ENCODE data around the gene AUTS2.
"Not testable (repeated sequence)": the region's sequence is repeated elsewhere in the genome, so short reads cannot be mapped to it uniquely, and the experiment has no call there.

Gene AUTS2

DNA sequence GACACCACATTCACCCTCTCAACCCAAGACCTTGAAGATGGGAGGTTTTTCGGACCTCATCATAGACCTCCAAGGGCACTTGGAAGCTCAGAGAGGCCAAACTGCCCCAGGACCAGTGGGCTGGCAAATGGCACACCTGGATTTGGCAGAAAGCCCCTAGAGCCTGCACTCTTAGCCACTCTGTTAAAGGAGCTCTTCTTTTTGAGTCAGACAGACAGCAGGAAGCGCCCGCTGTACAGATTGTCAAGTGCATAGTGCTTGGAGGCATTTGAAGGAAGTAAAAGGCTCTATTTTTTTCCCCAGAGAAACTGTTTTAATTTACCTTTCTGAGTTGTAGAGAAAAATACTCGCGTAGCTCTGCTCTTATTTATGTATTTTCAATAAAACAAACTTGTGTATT is 1125.1 kb downstream of the AUTS2 start:
- no peak for DNase-seq

- DNase-seq, result no peak
Observed at GRCh38 chr7:70725448-70725847, 1127.2 kb downstream of the AUTS2 start.

GRCh38 chr7:70726294-70726693 is 1128.0 kb downstream of the AUTS2 start:
- DNase-seq, result no peak

DNA sequence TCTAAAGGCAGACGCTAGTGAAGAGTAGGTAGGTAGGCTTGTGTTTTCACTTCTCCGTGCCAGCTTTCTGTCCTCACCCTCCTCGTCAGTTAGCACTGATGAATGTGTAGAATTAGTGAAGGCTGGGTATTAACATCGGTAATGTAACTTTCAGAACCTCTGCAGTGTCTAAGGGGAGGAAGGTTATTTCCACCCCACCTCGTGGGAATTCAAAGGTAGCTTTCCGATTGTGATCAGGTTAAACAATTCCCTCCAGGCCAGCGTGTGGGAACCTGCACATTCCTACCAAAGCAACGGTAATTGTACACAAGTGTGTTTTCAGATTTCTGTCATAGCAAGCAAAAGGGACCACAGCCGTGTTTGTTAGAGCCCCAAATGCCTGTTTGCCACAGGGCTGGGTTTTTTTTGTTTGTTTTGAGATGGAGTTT is 1128.7 kb downstream of the AUTS2 start:
- no peak for DNase-seq

- no peak for DNase-seq
Observed at GRCh38 chr7:70727861-70728260, 1129.6 kb downstream of the AUTS2 start.

DNA sequence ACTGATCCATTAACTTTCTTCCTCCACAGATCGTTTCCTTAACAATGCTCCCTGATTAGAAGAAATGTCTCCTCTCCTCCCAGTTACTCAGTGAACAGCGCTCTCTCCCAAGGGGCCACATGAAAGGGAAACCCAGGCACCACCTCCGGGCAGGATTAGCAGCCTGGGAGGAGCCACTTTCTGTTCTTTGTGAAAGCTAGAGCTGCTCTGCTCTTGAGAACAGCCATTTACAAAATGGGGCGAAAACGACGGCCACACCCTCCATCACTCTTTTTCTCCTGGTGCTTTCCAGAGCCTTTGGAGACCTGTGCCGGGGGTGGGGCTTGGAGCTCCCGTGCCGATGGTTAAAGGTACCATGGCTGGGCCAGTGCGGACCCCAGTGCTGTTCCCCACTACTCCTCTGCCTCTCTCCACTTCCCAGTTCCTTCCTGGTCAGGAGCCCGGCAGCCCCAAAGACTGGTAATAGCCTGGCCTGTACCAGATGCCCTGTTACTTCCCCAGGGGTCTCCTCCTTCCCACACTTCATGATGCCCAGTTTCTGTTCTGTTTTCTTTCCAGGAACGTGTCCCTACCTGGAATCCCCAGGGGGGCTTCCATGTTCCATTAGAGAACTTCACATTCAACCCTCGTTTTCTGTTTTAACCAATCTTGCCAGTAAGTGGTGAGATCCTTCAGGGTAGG is 1130.7 kb downstream of the AUTS2 start:
- DNase-seq, result no peak

- DNase-seq, result not testable (repeated sequence)
Observed at GRCh38 chr7:70729553-70730157, 1131.4 kb downstream of the AUTS2 start.

DNA sequence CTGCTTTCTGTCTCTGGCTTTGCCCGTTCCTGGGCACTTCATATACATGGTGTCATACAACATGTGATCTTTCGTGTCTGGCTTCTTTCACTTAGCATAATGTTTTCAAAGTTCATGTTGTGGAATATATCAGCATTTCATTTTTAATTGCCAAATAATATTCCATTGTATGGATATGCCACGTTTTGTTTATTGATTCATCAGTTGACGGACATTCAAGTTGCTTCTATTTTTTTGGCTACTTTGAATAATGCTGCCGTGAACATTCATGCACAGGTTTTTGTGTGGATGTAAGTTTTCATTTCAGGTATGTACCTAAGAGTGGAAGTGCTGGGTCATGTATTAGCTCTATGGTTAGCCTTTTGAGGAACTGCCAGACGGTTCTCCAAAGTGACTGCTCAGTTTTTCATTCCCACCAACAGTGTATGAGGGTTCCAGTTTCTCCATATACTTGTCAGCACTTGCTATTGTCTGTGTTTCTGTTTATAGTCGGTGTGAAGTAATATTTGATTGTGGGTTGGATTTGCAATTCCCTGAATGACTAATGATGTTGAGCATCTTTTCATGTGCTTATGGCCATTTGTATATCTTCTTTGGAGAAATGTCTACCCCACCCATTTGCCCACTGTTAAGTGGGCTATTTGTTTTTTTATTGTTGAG is 1132.3 kb downstream of the AUTS2 start:
- DNase-seq, result no peak

- no peak for DNase-seq
Observed at GRCh38 chr7:70733090-70733489, 1134.8 kb downstream of the AUTS2 start.

GRCh38 chr7:70734411-70734810 is 1136.1 kb downstream of the AUTS2 start:
- no peak for DNase-seq

- no peak for DNase-seq
Observed at GRCh38 chr7:70735313-70735712, 1137.0 kb downstream of the AUTS2 start.

GRCh38 chr7:70736715-70737460 is 1138.6 kb downstream of the AUTS2 start:
- no peak for DNase-seq

DNA sequence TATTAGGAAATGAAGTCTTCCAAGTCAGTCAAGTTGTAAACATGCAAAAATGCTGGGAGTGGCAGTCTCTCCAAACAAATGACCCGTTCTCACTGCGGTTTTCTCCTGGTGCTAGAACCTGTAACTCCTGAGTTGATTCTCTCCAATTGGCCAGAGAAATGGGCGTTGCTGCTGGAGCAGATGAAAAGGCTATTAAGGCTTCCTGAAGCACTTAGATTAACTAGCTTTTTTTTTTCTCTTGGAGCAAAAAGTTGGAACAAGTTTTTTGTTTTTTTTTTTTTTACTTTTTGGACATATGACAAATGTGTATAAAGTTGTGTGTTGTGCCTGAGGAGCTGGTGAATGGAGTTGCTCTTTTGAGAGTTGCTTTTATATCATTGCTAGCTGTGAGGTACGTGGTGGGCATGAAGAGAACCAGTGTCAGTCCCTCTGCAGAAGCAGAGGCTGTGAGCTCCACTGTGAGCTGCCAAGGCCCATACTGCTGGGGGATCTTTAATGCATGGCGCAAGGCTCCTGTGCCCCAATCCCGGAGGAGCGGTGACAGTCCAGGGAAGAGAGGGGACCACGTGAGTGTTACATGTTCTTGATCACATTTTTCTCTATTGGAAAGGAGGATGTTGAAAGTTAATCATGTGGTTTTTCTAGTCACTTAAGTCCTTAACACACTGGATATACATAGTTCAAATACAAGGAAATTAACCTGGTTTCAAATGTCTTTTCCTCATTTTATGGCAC is 1140.0 kb downstream of the AUTS2 start:
- no peak for DNase-seq

GRCh38 chr7:70739646-70740210 is 1141.5 kb downstream of the AUTS2 start:
- DNase-seq, result no peak

DNA sequence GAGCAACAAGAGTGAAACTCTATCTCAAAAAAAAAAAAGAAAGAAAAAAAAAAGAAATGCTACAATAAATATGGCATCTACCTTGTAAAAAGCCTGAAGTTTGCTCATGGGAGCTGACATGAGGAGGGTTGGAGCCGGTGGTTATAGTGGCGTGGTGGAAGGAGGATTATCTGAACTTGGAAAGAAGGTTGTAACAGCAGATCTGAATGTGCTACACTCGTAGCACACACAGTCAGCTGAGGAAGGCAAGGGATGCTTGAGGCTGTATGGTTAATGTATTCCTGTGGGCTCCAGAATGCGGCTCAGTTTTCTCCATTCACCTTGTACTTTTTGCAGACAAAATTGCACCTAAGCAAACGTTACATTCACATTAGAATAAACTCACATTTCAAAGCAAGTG is 1143.4 kb downstream of the AUTS2 start:
- no peak for DNase-seq

DNA sequence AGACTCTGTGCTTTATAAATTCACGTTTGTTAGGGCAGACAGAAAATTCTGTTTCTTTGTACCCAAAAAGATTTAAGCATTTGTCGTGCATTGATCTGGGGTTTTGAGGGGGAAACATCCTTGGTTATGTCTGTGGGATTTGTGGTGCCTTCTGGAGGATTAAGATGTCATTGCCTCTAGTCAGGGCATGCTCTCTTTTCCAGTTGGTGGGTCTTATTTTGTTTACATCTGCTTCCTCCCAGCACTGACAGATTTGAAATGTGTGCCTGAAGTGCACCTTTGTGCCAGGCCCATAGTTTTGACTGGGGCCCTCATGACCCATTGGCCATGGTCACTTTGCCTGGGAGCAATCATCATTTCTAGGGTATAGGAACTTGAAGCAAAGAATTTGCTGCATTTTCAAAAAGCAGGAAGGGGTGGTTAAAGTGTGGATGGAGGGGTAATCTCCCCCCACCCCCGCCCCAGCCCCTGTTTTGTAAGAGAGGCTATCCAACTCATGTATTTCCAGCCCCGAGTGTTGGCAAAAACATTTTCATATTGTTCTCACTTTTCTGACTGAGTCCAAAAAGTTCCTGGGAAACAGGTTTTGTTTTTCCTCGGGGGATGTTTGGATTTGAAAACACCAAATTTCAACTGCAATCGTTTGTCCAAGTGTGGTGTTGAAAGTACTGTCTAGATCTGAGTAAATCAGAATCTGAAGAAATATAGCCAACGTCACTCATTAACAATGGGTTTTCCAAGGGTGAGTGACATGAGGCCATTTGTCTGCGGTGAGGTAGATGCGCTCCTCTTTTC is 1145.5 kb downstream of the AUTS2 start:
- DNase-seq, result no peak

- no peak for DNase-seq
Observed at GRCh38 chr7:70744492-70744891, 1146.2 kb downstream of the AUTS2 start.

GRCh38 chr7:70749831-70750230 is 1151.6 kb downstream of the AUTS2 start:
- DNase-seq, result no peak

GRCh38 chr7:70751895-70752294 is 1153.6 kb downstream of the AUTS2 start:
- DNase-seq, result no peak

- DNase-seq, result no peak
Observed at GRCh38 chr7:70752794-70753241, 1154.5 kb downstream of the AUTS2 start.

DNA sequence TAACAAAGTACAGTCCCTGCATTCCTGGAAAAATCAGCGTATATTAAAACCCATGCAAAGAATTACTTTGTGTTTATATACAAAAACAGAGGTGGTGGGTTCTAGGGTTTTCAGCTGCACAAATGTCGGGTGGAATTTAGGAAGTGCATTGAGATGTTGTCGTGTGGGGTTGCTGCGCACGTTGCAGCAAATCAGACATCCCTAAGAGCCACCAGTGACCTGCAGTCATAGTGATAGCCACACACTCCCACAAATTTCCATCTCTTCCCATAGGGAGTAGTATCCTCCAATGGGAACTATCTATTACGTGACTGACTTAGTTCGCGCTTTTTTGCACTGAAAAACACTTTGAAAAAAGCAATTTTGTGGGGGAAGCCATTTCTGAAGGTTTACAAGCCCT is 1158.5 kb downstream of the AUTS2 start:
- no peak for DNase-seq

DNA sequence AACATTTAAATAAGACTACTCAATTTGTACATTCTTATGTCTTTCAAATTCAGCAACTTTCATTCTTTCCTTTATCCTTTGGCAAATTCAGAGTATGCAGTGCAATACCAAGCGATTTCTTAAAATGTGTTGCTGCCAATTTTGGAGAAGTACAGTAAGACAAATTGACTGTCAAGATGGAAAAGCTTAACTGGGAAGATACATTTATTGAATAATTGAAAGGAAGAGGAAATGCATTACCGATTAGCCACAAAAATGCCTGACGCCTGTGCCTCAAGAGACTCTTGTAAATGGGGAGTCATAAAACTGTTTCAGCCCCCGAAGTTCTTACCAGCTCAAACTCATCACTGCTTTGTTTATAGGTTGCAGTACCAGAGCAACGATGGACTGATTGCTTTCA is 1160.4 kb downstream of the AUTS2 start:
- no peak for DNase-seq

All from left hindlimb (tissue), 1 donor.